HepG2 (cell line): ENCODE measurements around the gene CNNM4. TPM values are rescaled to one million over a fixed set of nuclear protein-coding genes. Genes with fewer than 3 reads are reported as not detected.

Experiments used
- DNMT3B ChIP-seq: conservative IDR thresholded peaks from 2 replicates; pipeline ENCODE4 v1.6.1; 2016; ENCODE audit warnings: missing biosample characterization, control low read depth
- FLYWCH1 ChIP-seq: sonication (generic); formaldehyde crosslinking; IDR thresholded peaks from 2 replicates; pipeline ENCODE4 v1.8.1; 2023; ENCODE audit warnings: mild to moderate bottlenecking, missing genetic modification reagents
- NFIC ChIP-seq: IDR thresholded peaks from 2 replicates; pipeline ENCODE4 v1.6.1; 2012; ENCODE audit warnings: mild to moderate bottlenecking, low read length, inconsistent platforms
- NFYB ChIP-seq: sonication (generic); formaldehyde crosslinking; IDR thresholded peaks from 2 replicates; pipeline ENCODE4 v1.4.0; 2020; ENCODE audit warnings: missing genetic modification reagents
- NFYC ChIP-seq: IDR thresholded peaks from 2 replicates; pipeline ENCODE4 v1.6.1; 2016; ENCODE audit warnings: missing genetic modification reagents, missing compliant biosample characterization
- NR1H2 ChIP-seq: sonication (generic); formaldehyde crosslinking; IDR thresholded peaks from 2 replicates; pipeline ENCODE4 v1.8.1; 2022; ENCODE audit warnings: low read depth, missing genetic modification reagents, borderline replicate concordance
- PLSCR1 ChIP-seq: sonication (generic); formaldehyde crosslinking; IDR thresholded peaks from 2 replicates; pipeline ENCODE4 v1.5.0; 2020; ENCODE audit warnings: missing genetic modification reagents, mild to moderate bottlenecking, borderline replicate concordance
- RFX1 ChIP-seq: fragments of 450-650 bp; IDR thresholded peaks from 2 replicates; pipeline ENCODE4 v1.6.1; 2017
- SAFB2 ChIP-seq: sonication (generic); formaldehyde crosslinking; IDR thresholded peaks from 2 replicates; pipeline ENCODE4 v1.5.1; 2020; ENCODE audit warnings: missing genetic modification reagents, low read depth, mild to moderate bottlenecking, borderline replicate concordance
- SP5 ChIP-seq: IDR thresholded peaks from 2 replicates; pipeline ENCODE4 v1.6.1; 2016; ENCODE audit warnings: low read depth, borderline replicate concordance
- TCF12 ChIP-seq, 2 experiments: fragments of 450-650 bp in 1 of 2; sonication (generic) in 1 of 2; formaldehyde crosslinking in 1 of 2; IDR thresholded peaks; 2 replicates each; pipeline versions ENCODE4 v1.6.1 to v1.8.0; 2017 to 2022; ENCODE audit warnings: antibody characterized with exemption in 1 of 2, mild to moderate bottlenecking in 1 of 2, missing genetic modification reagents in 1 of 2, moderate library complexity in 1 of 2
- TRIM24 ChIP-seq: sonication (generic); formaldehyde crosslinking; IDR thresholded peaks from 2 replicates; pipeline ENCODE4 v1.8.0; 2022; ENCODE audit warnings: mild to moderate bottlenecking, missing genetic modification reagents
- ZFAT ChIP-seq: sonication (generic); formaldehyde crosslinking; conservative IDR thresholded peaks from 2 replicates; pipeline ENCODE4 v1.8.1; 2023; ENCODE audit warnings: missing genetic modification reagents, inconsistent platforms
- ZNF317 ChIP-seq: sonication (generic); formaldehyde crosslinking; IDR thresholded peaks from 2 replicates; pipeline ENCODE4 v1.5.0; 2020; ENCODE audit warnings: mild to moderate bottlenecking, missing genetic modification reagents
- ZNF337 ChIP-seq: sonication (generic); formaldehyde crosslinking; IDR thresholded peaks from 2 replicates; pipeline ENCODE4 v1.5.1; 2020; ENCODE audit warnings: missing genetic modification reagents, low read depth, mild to moderate bottlenecking, borderline replicate concordance
- ZNF501 ChIP-seq: sonication (generic); formaldehyde crosslinking; IDR thresholded peaks from 2 replicates; pipeline ENCODE4 v1.5.1; 2020; ENCODE audit warnings: mild to moderate bottlenecking, moderate library complexity, missing genetic modification reagents
- ZNF530 ChIP-seq: sonication (generic); formaldehyde crosslinking; IDR thresholded peaks from 2 replicates; pipeline ENCODE4 v1.5.0; 2020; ENCODE audit warnings: low read depth, mild to moderate bottlenecking, missing genetic modification reagents
- ZNF562 ChIP-seq: sonication (generic); formaldehyde crosslinking; IDR thresholded peaks from 2 replicates; pipeline ENCODE4 v1.8.0; 2022; ENCODE audit warnings: missing genetic modification reagents, borderline replicate concordance
- ZNF563 ChIP-seq: sonication (generic); formaldehyde crosslinking; IDR thresholded peaks from 2 replicates; pipeline ENCODE4 v1.8.0; 2022; ENCODE audit warnings: mild to moderate bottlenecking, moderate library complexity, missing genetic modification reagents
- ZNF629 ChIP-seq: sonication (generic); formaldehyde crosslinking; conservative IDR thresholded peaks from 2 replicates; pipeline ENCODE4 v1.5.0; 2020; ENCODE audit warnings: missing genetic modification reagents
- ZSCAN9 ChIP-seq: IDR thresholded peaks from 2 replicates; pipeline ENCODE4 v1.6.1; 2016; ENCODE audit warnings: borderline replicate concordance
- polyA plus RNA-seq, 8 experiments: library from polyadenylated mRNA; depleted of rRNA in 3 of 8; stranded (reverse) in 7 of 8; unstranded in 1 of 8; fragments of >200 nt; fragmentation: Illumina TruSeq in 4 of 8; extraction: Trizol in 4 of 8; gene quantifications; 2 replicates each; pipeline versions ENCODE4 v1.2.1 to v1.2.3, GENCODE V29; 2011 to 2016; ENCODE audit warnings: low read depth in 4 of 8, missing spikeins in 1 of 8, mixed read lengths in 1 of 8; ENCODE audit not compliant: insufficient read depth in 1 of 8
- total RNA-seq, 5 experiments: library from RNA; depleted of rRNA; stranded (reverse); fragments of >200 nt; fragmentation: Illumina TruSeq; extraction: Trizol; gene quantifications; 2 replicates each; pipeline ENCODE4 v1.2.3, GENCODE V29; 2016; ENCODE audit warnings: low read depth in 1 of 5
- TF ChIP-seq, protein P1 (sequence below): sonication (generic); formaldehyde crosslinking; IDR thresholded peaks from 2 replicates; pipeline ENCODE4 v1.4.0; 2020; ENCODE audit warnings: missing genetic modification reagents, borderline replicate concordance
- TF ChIP-seq, protein P2 (sequence below): sonication (generic); formaldehyde crosslinking; IDR thresholded peaks from 2 replicates; pipeline ENCODE4 v1.9.0; 2021; ENCODE audit warnings: missing genetic modification reagents, mild to moderate bottlenecking, borderline replicate concordance

The CNNM4 gene
- total and polyA plus RNA-seq, 2 of the 13 experiments (the other 11 are each of a cell fraction or from before 2014, with no cell fraction given) = 5.9 to 8.4 TPM

DNA sequence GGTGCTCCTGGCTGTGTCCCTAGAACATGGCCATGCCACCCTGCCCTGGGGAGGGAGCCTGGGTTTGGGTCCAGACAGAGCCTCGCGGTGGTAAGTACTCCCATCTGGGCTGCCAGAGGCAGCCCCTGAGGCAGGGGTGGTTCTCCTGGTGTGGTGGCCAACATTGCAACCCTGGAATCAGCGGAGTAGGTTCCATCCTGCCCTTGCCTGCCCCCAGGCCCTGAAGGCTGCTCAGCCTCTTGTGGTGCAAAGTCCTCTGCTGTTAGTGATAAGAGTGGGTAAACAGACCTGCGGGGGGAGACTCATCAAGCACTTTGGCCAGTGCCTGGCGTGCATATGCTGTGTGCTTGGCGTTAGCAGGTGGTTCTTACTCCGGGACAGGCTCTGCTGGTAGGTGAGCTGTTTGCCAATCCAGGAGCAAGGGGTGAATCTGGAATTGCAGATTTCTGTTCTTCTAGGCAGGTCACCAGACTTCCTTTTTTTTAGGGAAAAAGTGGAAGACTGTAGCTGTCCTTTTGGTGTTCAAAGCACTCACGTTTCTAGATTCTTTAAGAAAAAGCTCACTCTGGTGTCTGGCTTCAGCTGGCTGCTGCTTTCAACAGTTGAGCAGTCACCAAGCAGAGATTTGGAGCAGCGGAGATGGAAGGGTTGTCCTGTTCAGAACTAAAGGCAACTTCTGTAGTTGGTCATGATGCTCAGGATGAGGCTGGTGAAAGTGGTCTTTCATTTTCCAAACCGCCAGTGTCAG lies 58.6 kb downstream of the CNNM4 start (continued):
- TF ChIP-seq, protein P1, sequence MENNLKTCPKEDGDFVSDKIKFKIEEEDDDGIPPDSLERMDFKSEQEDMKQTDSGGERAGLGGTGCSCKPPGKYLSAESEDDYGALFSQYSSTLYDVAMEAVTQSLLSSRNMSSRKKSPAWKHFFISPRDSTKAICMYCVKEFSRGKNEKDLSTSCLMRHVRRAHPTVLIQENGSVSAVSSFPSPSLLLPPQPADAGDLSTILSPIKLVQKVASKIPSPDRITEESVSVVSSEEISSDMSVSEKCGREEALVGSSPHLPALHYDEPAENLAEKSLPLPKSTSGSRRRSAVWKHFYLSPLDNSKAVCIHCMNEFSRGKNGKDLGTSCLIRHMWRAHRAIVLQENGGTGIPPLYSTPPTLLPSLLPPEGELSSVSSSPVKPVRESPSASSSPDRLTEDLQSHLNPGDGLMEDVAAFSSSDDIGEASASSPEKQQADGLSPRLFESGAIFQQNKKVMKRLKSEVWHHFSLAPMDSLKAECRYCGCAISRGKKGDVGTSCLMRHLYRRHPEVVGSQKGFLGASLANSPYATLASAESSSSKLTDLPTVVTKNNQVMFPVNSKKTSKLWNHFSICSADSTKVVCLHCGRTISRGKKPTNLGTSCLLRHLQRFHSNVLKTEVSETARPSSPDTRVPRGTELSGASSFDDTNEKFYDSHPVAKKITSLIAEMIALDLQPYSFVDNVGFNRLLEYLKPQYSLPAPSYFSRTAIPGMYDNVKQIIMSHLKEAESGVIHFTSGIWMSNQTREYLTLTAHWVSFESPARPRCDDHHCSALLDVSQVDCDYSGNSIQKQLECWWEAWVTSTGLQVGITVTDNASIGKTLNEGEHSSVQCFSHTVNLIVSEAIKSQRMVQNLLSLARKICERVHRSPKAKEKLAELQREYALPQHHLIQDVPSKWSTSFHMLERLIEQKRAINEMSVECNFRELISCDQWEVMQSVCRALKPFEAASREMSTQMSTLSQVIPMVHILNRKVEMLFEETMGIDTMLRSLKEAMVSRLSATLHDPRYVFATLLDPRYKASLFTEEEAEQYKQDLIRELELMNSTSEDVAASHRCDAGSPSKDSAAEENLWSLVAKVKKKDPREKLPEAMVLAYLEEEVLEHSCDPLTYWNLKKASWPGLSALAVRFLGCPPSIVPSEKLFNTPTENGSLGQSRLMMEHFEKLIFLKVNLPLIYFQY (CRISPR knock-in tag) = no peak
- TF ChIP-seq ZSCAN9 (CRISPR knock-in tag) (peak; percentile 96), SP5 (CRISPR knock-in tag) (peak; percentile 81), ZNF337 (CRISPR knock-in tag) (peak; percentile 82; the same call in 1 of the 2 replicates), RFX1 (no peak), TRIM24 (CRISPR knock-in tag) (no peak), PLSCR1 (no peak), NR1H2 (CRISPR knock-in tag) (no peak), DNMT3B (CRISPR knock-in tag) (peak; percentile 94; the same call in 1 of the 2 replicates), NFYC (CRISPR knock-in tag) (peak; percentile 64; the same call in 1 of the 2 replicates), ZNF317 (no peak), SAFB2 (no peak; the same call in 1 of the 2 replicates), ZNF562 (no peak), NFIC (no peak), ZNF563 (CRISPR knock-in tag) (0 out of 2 replicates have a peak, but pooled peaks have one; percentile 11), NFYB (peak; percentile 51; the same call in 1 of the 2 replicates), TCF12 (IDR thresholded peaks at IDR 0.05) (no peak), TCF12 (CRISPR knock-in tag; IDR thresholded peaks at IDR 0.05) (peak; percentile 53; the same call in 1 of the 2 replicates), ZFAT (no peak), ZNF501 (CRISPR knock-in tag) (peak; percentile 83; the same call in 1 of the 2 replicates), ZNF629 (CRISPR knock-in tag) (peak; percentile 75), FLYWCH1 (no peak), ZNF530 (CRISPR knock-in tag) (no peak)
- TF ChIP-seq, protein P2, sequence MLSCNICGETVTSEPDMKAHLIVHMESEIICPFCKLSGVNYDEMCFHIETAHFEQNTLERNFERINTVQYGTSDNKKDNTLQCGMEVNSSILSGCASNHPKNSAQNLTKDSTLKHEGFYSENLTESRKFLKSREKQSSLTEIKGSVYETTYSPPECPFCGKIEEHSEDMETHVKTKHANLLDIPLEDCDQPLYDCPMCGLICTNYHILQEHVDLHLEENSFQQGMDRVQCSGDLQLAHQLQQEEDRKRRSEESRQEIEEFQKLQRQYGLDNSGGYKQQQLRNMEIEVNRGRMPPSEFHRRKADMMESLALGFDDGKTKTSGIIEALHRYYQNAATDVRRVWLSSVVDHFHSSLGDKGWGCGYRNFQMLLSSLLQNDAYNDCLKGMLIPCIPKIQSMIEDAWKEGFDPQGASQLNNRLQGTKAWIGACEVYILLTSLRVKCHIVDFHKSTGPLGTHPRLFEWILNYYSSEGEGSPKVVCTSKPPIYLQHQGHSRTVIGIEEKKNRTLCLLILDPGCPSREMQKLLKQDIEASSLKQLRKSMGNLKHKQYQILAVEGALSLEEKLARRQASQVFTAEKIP = no peak
